GM12878 (cell line): ENCODE data around the gene ZNF385D. TPM values are rescaled to one million over a fixed set of nuclear protein-coding genes. Genes with fewer than 3 reads are reported as not detected.

Source experiments
- ATAC-seq: fragments of 200-7000 bp; cut with Tn5 transposase; 3 replicates; pipeline ENCODE4 v1.9.1; 2020; ENCODE audit warnings: mild to moderate bottlenecking, moderate library complexity
- BruUV-seq: library from RNA; stranded (reverse); fragments of 400-500 nt; replicated peaks from 2 replicates; lab custom pipeline; 2021; lab: Mats Ljungman, UMichigan
- CTCF ChIA-PET: fragments of 300-600 bp; sonication (Branson Sonifier 250); formaldehyde crosslinking; extraction: SDS; loops from one replicate; lab custom pipeline; 2021; ENCODE audit warnings: inconsistent platforms; lab: Yijun Ruan, JAX
- POLR2A ChIA-PET: fragments of 350-600 bp; formaldehyde crosslinking; extraction: SDS; loops from one replicate; lab custom pipeline; 2021; ENCODE audit warnings: inconsistent platforms; lab: Charles Lee
- RAD21 ChIA-PET: fragments of 300-600 bp; sonication (Branson Sonifier 250); formaldehyde crosslinking; loops from one replicate; lab custom pipeline; 2023; ENCODE audit warnings: antibody characterized with exemption; ENCODE audit not compliant: unreplicated experiment; lab: Charles Lee
- SMC1A ChIA-PET: fragments of 300-600 bp; sonication (Branson Sonifier 250); formaldehyde crosslinking; loops from one replicate; lab custom pipeline; 2023; ENCODE audit not compliant: unreplicated experiment, uncharacterized antibody; lab: Charles Lee
- DNase-seq: peaks from one replicate; pipeline ENCODE4 v3.0.0-alpha.2; 2011; ENCODE audit warnings: low read depth, low spot score
- FAIRE-seq: peaks from 3 replicates; lab custom pipeline; 2011; peaks lifted over from hg19 to GRCh38; lab: Jason Lieb, UNC
- H2AFZ ChIP-seq: 2 replicates; pipeline ENCODE4 v1.6.0; 2011; ENCODE audit warnings: low read depth, low read length, control low read depth; ENCODE audit not compliant: control insufficient read depth
- H3K27ac ChIP-seq: 2 replicates; pipeline ENCODE4 v1.5.1; 2011; ENCODE audit warnings: control low read depth; ENCODE audit not compliant: control insufficient read depth, insufficient read depth
- H3K27me3 ChIP-seq, 2 experiments: replicated peaks in 1 of 2; 2 replicates each; pipeline versions ENCODE4 v1.6.0 to v1.6.1; 2011; ENCODE audit warnings: low read length in 1 of 2; ENCODE audit not compliant: control insufficient read depth in 2 of 2, insufficient read depth in 2 of 2
- H3K36me3 ChIP-seq, 2 experiments: 2 replicates each; pipeline ENCODE4 v1.5.1; 2011; ENCODE audit warnings: low read length in 1 of 2; ENCODE audit not compliant: control insufficient read depth in 2 of 2, insufficient read depth in 2 of 2
- H3K4me1 ChIP-seq: 2 replicates; pipeline ENCODE4 v1.6.1; 2011; ENCODE audit warnings: mild to moderate bottlenecking, low read length, moderate library complexity, mixed read lengths; ENCODE audit not compliant: control insufficient read depth, insufficient read depth
- H3K4me2 ChIP-seq: 2 replicates; pipeline ENCODE4 v1.6.0; 2011; ENCODE audit warnings: control low read depth; ENCODE audit not compliant: control insufficient read depth, insufficient read depth
- H3K4me3 ChIP-seq: fragments of 200-600 bp; sonication (generic); 2 replicates; pipeline ENCODE4 v1.5.1; 2016
- H3K79me2 ChIP-seq: 2 replicates; pipeline ENCODE4 v1.6.0; 2011; ENCODE audit warnings: low read length; ENCODE audit not compliant: control insufficient read depth, insufficient read depth
- H3K9ac ChIP-seq: 2 replicates; pipeline ENCODE4 v1.8.0; 2011; ENCODE audit warnings: low read length, control low read depth, mixed read lengths; ENCODE audit not compliant: control insufficient read depth, insufficient read depth
- H3K9me3 ChIP-seq: replicated peaks from 3 replicates; pipeline ENCODE4 v1.5.1; 2011; ENCODE audit warnings: mild to moderate bottlenecking, low read length; ENCODE audit not compliant: control insufficient read depth, insufficient read depth
- H4K20me1 ChIP-seq: 2 replicates; pipeline ENCODE4 v1.6.0; 2011; ENCODE audit not compliant: control insufficient read depth, insufficient read depth
- CBX3 ChIP-seq: fragments of 200-600 bp; sonication (generic); IDR thresholded peaks from 2 replicates; pipeline ENCODE4 v1.6.1; 2016; ENCODE audit warnings: low read depth, borderline replicate concordance
- CTCF ChIP-seq, 3 experiments: IDR thresholded peaks in 2 of 3; conservative IDR thresholded peaks in 1 of 3; 2 replicates each; pipeline ENCODE4 v1.5.1; 2011; ENCODE audit warnings: low read depth in 3 of 3, low read length in 3 of 3, mild to moderate bottlenecking in 3 of 3, control low read depth in 2 of 3, moderate library complexity in 2 of 3, inconsistent platforms in 1 of 3, mixed read lengths in 1 of 3; ENCODE audit not compliant: control insufficient read depth in 2 of 3, insufficient read depth in 1 of 3; ENCODE audit errors: extremely low read depth in 1 of 3
- HDGF ChIP-seq: fragments of 450-650 bp; IDR thresholded peaks from 2 replicates; pipeline ENCODE4 v1.6.1; 2016; ENCODE audit warnings: antibody characterized with exemption
- KLF5 ChIP-seq: fragments of 450-650 bp; IDR thresholded peaks from 2 replicates; pipeline ENCODE4 v1.6.1; 2014; ENCODE audit warnings: mild to moderate bottlenecking; ENCODE audit not compliant: partially characterized antibody
- LARP7 ChIP-seq: fragments of 450-650 bp; IDR thresholded peaks from 2 replicates; pipeline ENCODE4 v1.6.1; 2017; ENCODE audit warnings: mild to moderate bottlenecking
- MEF2A ChIP-seq: IDR thresholded peaks from 2 replicates; pipeline ENCODE4 v1.6.1; 2011; ENCODE audit warnings: low read depth, mild to moderate bottlenecking, low read length, moderate library complexity; ENCODE audit not compliant: insufficient read depth
- MTA3 ChIP-seq: IDR thresholded peaks from 2 replicates; pipeline ENCODE4 v1.6.1; 2012; ENCODE audit warnings: low read length, inconsistent platforms, borderline replicate concordance
- NKRF ChIP-seq: fragments of 450-650 bp; conservative IDR thresholded peaks from 2 replicates; pipeline ENCODE4 v1.6.1; 2017; ENCODE audit warnings: mild to moderate bottlenecking, moderate library complexity
- PAX5 ChIP-seq: IDR thresholded peaks from 2 replicates; pipeline ENCODE4 v1.6.1; 2011; ENCODE audit warnings: low read depth, low read length, borderline replicate concordance
- POLR2AphosphoS2 ChIP-seq: IDR thresholded peaks from 2 replicates; pipeline ENCODE4 v1.6.1; 2011; ENCODE audit warnings: low read depth, mild to moderate bottlenecking, low read length, improper control_type of control experiment, moderate library complexity
- PRDM15 ChIP-seq: fragments of 450-650 bp; formaldehyde crosslinking; IDR thresholded peaks from 2 replicates; pipeline ENCODE4 v1.4.0; 2020; ENCODE audit warnings: mild to moderate bottlenecking, moderate library complexity
- SRF ChIP-seq, 2 experiments: IDR thresholded peaks; 2 replicates each; pipeline ENCODE4 v1.6.1; 2011; ENCODE audit warnings: low read depth in 2 of 2, low read length in 2 of 2, mild to moderate bottlenecking in 1 of 2, moderate library complexity in 1 of 2
- TBL1XR1 ChIP-seq: IDR thresholded peaks from 2 replicates; pipeline ENCODE4 v1.6.1; 2012; ENCODE audit warnings: low read depth, low read length, improper control_type of control experiment
- ZNF217 ChIP-seq: fragments of 450-650 bp; IDR thresholded peaks from 2 replicates; pipeline ENCODE4 v1.6.1; 2017; ENCODE audit warnings: antibody characterized with exemption, mild to moderate bottlenecking
- WGBS: methylation state at CpG from one replicate; pipeline ENCODE4 v1.1.6; 2016; ENCODE audit warnings: low lambda C conversion rate; ENCODE audit not compliant: insufficient replicate concordance, insufficient coverage; ENCODE audit errors: missing lambda C conversion rate; 5-methylcytosine and 5-hydroxymethylcytosine counted together
- in situ Hi-C: fragments of 300-500 bp; cut with MboI; formaldehyde crosslinking; loops from 9 replicates; pipeline ENCODE4 v1.14.3; 2018; ENCODE audit warnings: mixed read lengths
- intact Hi-C: fragments of 100-400 bp; cut with micrococcal nuclease; formaldehyde crosslinking; loops from one replicate; pipeline ENCODE4 v1.14.2; 2022; ENCODE audit not compliant: unreplicated experiment
- polyA plus RNA-seq, 11 experiments: library from polyadenylated mRNA; depleted of rRNA in 4 of 11; unstranded in 6 of 11; stranded (reverse) in 5 of 11; fragments of >200 nt; fragmentation: Nextera tagmentation in 4 of 11; fragmentation: Illumina TruSeq in 1 of 11; extraction: Ambion mirVana in 4 of 11; extraction: Trizol in 1 of 11; gene quantifications; 1 replicate in 1 of 11; 2 replicates in 10 of 11; pipeline versions ENCODE4 v1.2.1 to v1.2.3, GENCODE V29; 2011 to 2016; ENCODE audit warnings: inconsistent platforms in 2 of 11, missing spikeins in 2 of 11, low read depth in 1 of 11
- total RNA-seq, 4 experiments: library from RNA; depleted of rRNA in 3 of 4; stranded (reverse); fragments of >200 nt in 3 of 4; fragmentation: Illumina TruSeq in 1 of 4; extraction: Trizol in 1 of 4; gene quantifications; 2 replicates each; pipeline versions ENCODE4 v1.2.1 to v1.2.3, GENCODE V29; 2013 to 2021

Gene ZNF385D
- total and polyA plus RNA-seq, 10 of the 15 experiments (the other 5 are each of a cell fraction or from before 2014, with no cell fraction given) = 0.01 to 0.62 (median 0.18) TPM; not detected in 5

GRCh38 chr3:21411058-21411457, 340.0 kb downstream of the ZNF385D start (continued):
- TF ChIP-seq PRDM15 = no peak
- no peak for TF ChIP-seq TBL1XR1

GRCh38 chr3:21409401-21409800, 341.6 kb downstream of the ZNF385D start:
- H3K27me3 ChIP-seq = no peaks in the 10 kb centered on the region
- BruUV-seq = no TSS peak
- H3K4me1 ChIP-seq = no peaks in the 10 kb centered on the region
- ChIA-PET RAD21 (no interaction called here), CTCF (interaction anchor here (0.5 kb wide), 1 partner anchor 1419 kb away, joined by 4 read pairs; no protein-coding TSS in a partner anchor), SMC1A (no interaction called here), POLR2A (no interaction called here)
- H3K9me3 ChIP-seq = no peaks in the 10 kb centered on the region
- no peak overlapping the region for H3K4me2 ChIP-seq
- H3K27ac ChIP-seq = no peak overlapping the region
- H3K4me3 ChIP-seq = no peak overlapping the region
- intact Hi-C loops (no loop called here), in situ Hi-C loops (no loop called here)
- H3K79me2 ChIP-seq = no peaks in the 10 kb centered on the region
- H2AFZ ChIP-seq = no peak overlapping the region
- ATAC-seq = no peak
- FAIRE-seq = no peak
- H3K36me3 ChIP-seq = no peaks in the 10 kb centered on the region
- H4K20me1 ChIP-seq = no peaks in the 10 kb centered on the region
- DNase-seq = no peak
- 2% methylated on average over 2 of the region's 2 CpGs for WGBS
- H3K9ac ChIP-seq = no peak overlapping the region
- TF ChIP-seq KLF5 (no peak), ZNF217 (no peak), PAX5 (no peak), SRF (IDR thresholded peaks at IDR 0.05; ENCODE audit: low read depth in 2 of 2, low read length in 2 of 2) (no peak), CTCF (IDR thresholded peaks at IDR 0.05 in 2 of 3, conservative IDR thresholded peaks at IDR 0.05 in 1 of 3; ENCODE audit: control insufficient read depth in 2 of 3, extremely low read depth in 1 of 3, insufficient read depth in 1 of 3, low read depth in 3 of 3, low read length in 3 of 3) (no peak), MTA3 (no peak), CBX3 (no peak), POLR2AphosphoS2 (no peak), HDGF (no peak), LARP7 (no peak), MEF2A (no peak), NKRF (no peak)
